ENCODE measurements around the gene FOXA2. TPM values are rescaled to one million over a fixed set of nuclear protein-coding genes. Genes with fewer than 3 reads are reported as not detected.

The FOXA2 gene
- total and polyA plus RNA-seq, 2 of the 13 experiments (the other 11 are each of a cell fraction or from before 2014, with no cell fraction given): 8.8 to 12.2 TPM

DNA sequence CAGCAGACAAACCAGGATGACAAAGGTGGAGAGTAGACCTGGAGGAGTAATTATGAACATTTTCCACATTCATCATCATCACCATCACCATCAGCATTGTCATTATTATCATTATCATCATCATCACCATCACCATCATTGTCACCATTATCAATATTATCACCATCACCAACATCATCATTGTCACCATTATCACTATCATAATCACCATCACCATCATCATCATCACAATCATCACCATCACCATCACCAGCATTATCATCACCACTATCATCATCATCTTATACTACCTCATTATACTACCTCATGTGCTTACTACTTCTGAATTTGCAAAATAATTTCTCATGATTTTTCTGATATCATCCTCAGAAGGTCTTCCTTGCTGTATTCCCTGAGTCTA is 39.3 kb downstream of the FOXA2 start (continued):
- TF ChIP-seq ZNF737 (CRISPR knock-in tag; IDR thresholded peaks at IDR 0.05; ENCODE audit: borderline replicate concordance): no peak
- TF ChIP-seq ZZZ3 (CRISPR knock-in tag; IDR thresholded peaks at IDR 0.05; ENCODE audit: borderline replicate concordance): no peak
- TF ChIP-seq ZNF335 (CRISPR knock-in tag; IDR thresholded peaks at IDR 0.05): no peak
- no peak for TF ChIP-seq ZSCAN21 (CRISPR knock-in tag; IDR thresholded peaks at IDR 0.05; ENCODE audit: borderline replicate concordance)
- TF ChIP-seq CHCHD3 (CRISPR knock-in tag; IDR thresholded peaks at IDR 0.05): no peak
- TF ChIP-seq, protein P1, sequence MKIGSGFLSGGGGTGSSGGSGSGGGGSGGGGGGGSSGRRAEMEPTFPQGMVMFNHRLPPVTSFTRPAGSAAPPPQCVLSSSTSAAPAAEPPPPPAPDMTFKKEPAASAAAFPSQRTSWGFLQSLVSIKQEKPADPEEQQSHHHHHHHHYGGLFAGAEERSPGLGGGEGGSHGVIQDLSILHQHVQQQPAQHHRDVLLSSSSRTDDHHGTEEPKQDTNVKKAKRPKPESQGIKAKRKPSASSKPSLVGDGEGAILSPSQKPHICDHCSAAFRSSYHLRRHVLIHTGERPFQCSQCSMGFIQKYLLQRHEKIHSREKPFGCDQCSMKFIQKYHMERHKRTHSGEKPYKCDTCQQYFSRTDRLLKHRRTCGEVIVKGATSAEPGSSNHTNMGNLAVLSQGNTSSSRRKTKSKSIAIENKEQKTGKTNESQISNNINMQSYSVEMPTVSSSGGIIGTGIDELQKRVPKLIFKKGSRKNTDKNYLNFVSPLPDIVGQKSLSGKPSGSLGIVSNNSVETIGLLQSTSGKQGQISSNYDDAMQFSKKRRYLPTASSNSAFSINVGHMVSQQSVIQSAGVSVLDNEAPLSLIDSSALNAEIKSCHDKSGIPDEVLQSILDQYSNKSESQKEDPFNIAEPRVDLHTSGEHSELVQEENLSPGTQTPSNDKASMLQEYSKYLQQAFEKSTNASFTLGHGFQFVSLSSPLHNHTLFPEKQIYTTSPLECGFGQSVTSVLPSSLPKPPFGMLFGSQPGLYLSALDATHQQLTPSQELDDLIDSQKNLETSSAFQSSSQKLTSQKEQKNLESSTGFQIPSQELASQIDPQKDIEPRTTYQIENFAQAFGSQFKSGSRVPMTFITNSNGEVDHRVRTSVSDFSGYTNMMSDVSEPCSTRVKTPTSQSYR (CRISPR knock-in tag; IDR thresholded peaks at IDR 0.05; ENCODE audit: borderline replicate concordance): no peak
- TF ChIP-seq SOX6 (IDR thresholded peaks at IDR 0.05): peak; percentile 84; the same call in 1 of the 2 replicates
- TF ChIP-seq SOX6 (CRISPR knock-in tag; IDR thresholded peaks at IDR 0.05): no peak
- TF ChIP-seq, protein P2, sequence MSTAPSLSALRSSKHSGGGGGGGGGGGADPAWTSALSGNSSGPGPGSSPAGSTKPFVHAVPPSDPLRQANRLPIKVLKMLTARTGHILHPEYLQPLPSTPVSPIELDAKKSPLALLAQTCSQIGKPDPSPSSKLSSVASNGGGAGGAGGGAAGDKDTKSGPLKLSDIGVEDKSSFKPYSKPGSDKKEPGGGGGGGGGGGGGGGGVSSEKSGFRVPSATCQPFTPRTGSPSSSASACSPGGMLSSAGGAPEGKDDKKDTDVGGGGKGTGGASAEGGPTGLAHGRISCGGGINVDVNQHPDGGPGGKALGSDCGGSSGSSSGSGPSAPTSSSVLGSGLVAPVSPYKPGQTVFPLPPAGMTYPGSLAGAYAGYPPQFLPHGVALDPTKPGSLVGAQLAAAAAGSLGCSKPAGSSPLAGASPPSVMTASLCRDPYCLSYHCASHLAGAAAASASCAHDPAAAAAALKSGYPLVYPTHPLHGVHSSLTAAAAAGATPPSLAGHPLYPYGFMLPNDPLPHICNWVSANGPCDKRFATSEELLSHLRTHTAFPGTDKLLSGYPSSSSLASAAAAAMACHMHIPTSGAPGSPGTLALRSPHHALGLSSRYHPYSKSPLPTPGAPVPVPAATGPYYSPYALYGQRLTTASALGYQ (CRISPR knock-in tag; IDR thresholded peaks at IDR 0.05): no peak
- no peak for TF ChIP-seq ZNF709 (CRISPR knock-in tag; IDR thresholded peaks at IDR 0.05)
- no peak for TF ChIP-seq CENPT (CRISPR knock-in tag; IDR thresholded peaks at IDR 0.05; ENCODE audit: low read depth)
- no peak for TF ChIP-seq ZNF790 (CRISPR knock-in tag; IDR thresholded peaks at IDR 0.05; ENCODE audit: borderline replicate concordance)
- TF ChIP-seq SUZ12 (IDR thresholded peaks at IDR 0.05; ENCODE audit: low read depth, low read length): no peak
- no peak for TF ChIP-seq ETV5 (CRISPR knock-in tag; IDR thresholded peaks at IDR 0.05; ENCODE audit: borderline replicate concordance)
- TF ChIP-seq, protein P3, sequence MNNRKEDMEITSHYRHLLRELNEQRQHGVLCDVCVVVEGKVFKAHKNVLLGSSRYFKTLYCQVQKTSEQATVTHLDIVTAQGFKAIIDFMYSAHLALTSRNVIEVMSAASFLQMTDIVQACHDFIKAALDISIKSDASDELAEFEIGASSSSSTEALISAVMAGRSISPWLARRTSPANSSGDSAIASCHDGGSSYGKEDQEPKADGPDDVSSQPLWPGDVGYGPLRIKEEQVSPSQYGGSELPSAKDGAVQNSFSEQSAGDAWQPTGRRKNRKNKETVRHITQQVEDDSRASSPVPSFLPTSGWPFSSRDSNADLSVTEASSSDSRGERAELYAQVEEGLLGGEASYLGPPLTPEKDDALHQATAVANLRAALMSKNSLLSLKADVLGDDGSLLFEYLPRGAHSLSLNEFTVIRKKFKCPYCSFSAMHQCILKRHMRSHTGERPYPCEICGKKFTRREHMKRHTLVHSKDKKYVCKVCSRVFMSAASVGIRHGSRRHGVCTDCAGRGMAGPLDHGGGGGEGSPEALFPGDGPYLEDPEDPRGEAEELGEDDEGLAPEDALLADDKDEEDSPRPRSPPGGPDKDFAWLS (CRISPR knock-in tag; IDR thresholded peaks at IDR 0.05; ENCODE audit: borderline replicate concordance): no peak
- 0 out of 2 replicates have a peak, but pooled peaks have one; percentile 57 for TF ChIP-seq NBN (conservative IDR thresholded peaks at IDR 0.05)
